Mucosa of rectum (tissue), 2 donors: ENCODE results near the gene KLHL13.
A peak's percentile ranks its signal among the peaks of the same experiment; 100 is the strongest.
"Not testable (repeated sequence)": the region's sequence is repeated elsewhere in the genome, so short reads cannot be mapped to it uniquely, and the experiment has no call there.

Source experiments
- H3K27ac ChIP-seq, 2 donors: one replicate each; pipeline ENCODE4 v1.7.0; 2013; ENCODE audit warnings: inconsistent platforms in 2 of 2, low read depth in 2 of 2, low read length in 2 of 2
- H3K27me3 ChIP-seq, 2 donors: one replicate each; pipeline ENCODE4 v1.7.0; 2013; ENCODE audit warnings: low read length in 2 of 2; ENCODE audit not compliant: control insufficient read depth in 2 of 2, insufficient read depth in 2 of 2
- H3K36me3 ChIP-seq, 2 donors: one replicate each; pipeline ENCODE4 v1.7.0; 2013; ENCODE audit warnings: low read length in 2 of 2; ENCODE audit not compliant: control insufficient read depth in 2 of 2, insufficient read depth in 2 of 2
- H3K4me1 ChIP-seq, 2 donors: one replicate each; pipeline ENCODE4 v1.7.0; 2013; ENCODE audit warnings: low read length in 2 of 2, mild to moderate bottlenecking in 1 of 2; ENCODE audit not compliant: control insufficient read depth in 2 of 2, insufficient read depth in 2 of 2
- H3K4me3 ChIP-seq, 2 donors: one replicate each; pipeline ENCODE4 v1.7.0; 2013; ENCODE audit warnings: low read length in 2 of 2
- H3K9ac ChIP-seq, 2 donors: one replicate each; pipeline ENCODE4 v1.7.0; 2013; ENCODE audit warnings: low read length in 2 of 2, low read depth in 1 of 2, mild to moderate bottlenecking in 1 of 2
- H3K9me3 ChIP-seq, 2 donors: one replicate each; pipeline ENCODE4 v1.7.0; 2013; ENCODE audit warnings: low read length in 2 of 2; ENCODE audit not compliant: control insufficient read depth in 2 of 2
- donor health status: healthy.
- donor health status: Normal muscosa, but diverticular disease.

KLHL13 gene

GRCh38 chrX:118116713-118117550 is at the start of gene KLHL13:
Gene KLHL13 (minus strand): TSS chrX:118116810. CDS start chrX:118028473, 88,337 bp downstream.
- Histone ChIP-seq H3K27me3 (no peaks in the 10 kb centered on the region), H3K9me3 (no peaks in the 10 kb centered on the region), H3K4me1 (no peaks in the 10 kb centered on the region), H3K9ac (peak within 1 kb of the TSS; percentile 44 to 58), H3K36me3 (no peaks in the 10 kb centered on the region), H3K4me3 (peak within 1 kb of the TSS; percentile 72 to 75), H3K27ac (peak within 1 kb of the TSS; percentile 29 to 40)

GRCh38 chrX:118164138-118164537 is 47.5 kb upstream of the KLHL13 start:
- H3K9ac ChIP-seq, result no peak overlapping the region
- H3K27ac ChIP-seq, result no peak overlapping the region
- H3K4me1 ChIP-seq, result no peaks in the 10 kb centered on the region
- peaks cover 0 to 2% of the 10 kb centered on the region in 2 donors for H3K27me3 ChIP-seq
- H3K9me3 ChIP-seq, result no peaks in the 10 kb centered on the region
- H3K4me3 ChIP-seq, result no peak overlapping the region
- H3K36me3 ChIP-seq, result no peaks in the 10 kb centered on the region

- Histone ChIP-seq H3K9ac (no peak overlapping the region), H3K27me3 (no peaks in the 10 kb centered on the region), H3K4me3 (no peak overlapping the region), H3K4me1 (peaks cover 7% of the 10 kb centered on the region in 2 donors), H3K9me3 (no peaks in the 10 kb centered on the region), H3K36me3 (no peaks in the 10 kb centered on the region), H3K27ac (peak overlapping the region in 1 of 2 donors; percentile 26)
These were observed 40.5 kb upstream of the KLHL13 start for GRCh38 chrX:118156953-118157608.

GRCh38 chrX:118156254-118156952 is 39.8 kb upstream of the KLHL13 start:
- Histone ChIP-seq H3K4me3 (no peak overlapping the region), H3K9ac (no peak overlapping the region), H3K27me3 (no peaks in the 10 kb centered on the region), H3K36me3 (no peaks in the 10 kb centered on the region), H3K27ac (peak overlapping the region in 1 of 2 donors; percentile 26), H3K4me1 (peaks cover 7% of the 10 kb centered on the region in 2 donors), H3K9me3 (no peaks in the 10 kb centered on the region)

- Histone ChIP-seq H3K27ac (no peak overlapping the region), H3K27me3 (no peaks in the 10 kb centered on the region), H3K9ac (no peak overlapping the region), H3K9me3 (no peaks in the 10 kb centered on the region), H3K36me3 (no peaks in the 10 kb centered on the region), H3K4me3 (no peak overlapping the region), H3K4me1 (peaks cover 7% of the 10 kb centered on the region in 2 donors)
These were observed 36.7 kb upstream of the KLHL13 start for GRCh38 chrX:118153270-118153669.

GRCh38 chrX:118152721-118153120 is 36.1 kb upstream of the KLHL13 start:
- no peak overlapping the region for H3K9ac ChIP-seq
- H3K4me3 ChIP-seq, result no peak overlapping the region
- H3K9me3 ChIP-seq, result no peaks in the 10 kb centered on the region
- H3K4me1 ChIP-seq, result peaks cover 7% of the 10 kb centered on the region in 2 donors
- H3K27ac ChIP-seq, result no peak overlapping the region
- no peaks in the 10 kb centered on the region for H3K27me3 ChIP-seq
- no peaks in the 10 kb centered on the region for H3K36me3 ChIP-seq

- Histone ChIP-seq H3K9ac (no peak overlapping the region), H3K27ac (no peak overlapping the region), H3K27me3 (peaks cover 0 to 2% of the 10 kb centered on the region in 2 donors), H3K36me3 (no peaks in the 10 kb centered on the region), H3K9me3 (no peaks in the 10 kb centered on the region), H3K4me3 (no peak overlapping the region), H3K4me1 (no peaks in the 10 kb centered on the region)
These were observed 32.1 kb upstream of the KLHL13 start for GRCh38 chrX:118148737-118149136.

GRCh38 chrX:118147771-118148170 is 31.2 kb upstream of the KLHL13 start:
- not testable (repeated sequence) for H3K36me3 ChIP-seq, H3K9ac ChIP-seq, H3K27me3 ChIP-seq, H3K9me3 ChIP-seq, H3K27ac ChIP-seq, H3K4me3 ChIP-seq, H3K4me1 ChIP-seq

- Histone ChIP-seq H3K27ac (no peak overlapping the region), H3K27me3 (peaks cover 0 to 4% of the 10 kb centered on the region in 2 donors), H3K36me3 (no peaks in the 10 kb centered on the region), H3K4me3 (no peak overlapping the region), H3K4me1 (no peaks in the 10 kb centered on the region), H3K9ac (no peak overlapping the region), H3K9me3 (no peaks in the 10 kb centered on the region)
These were observed 27.0 kb upstream of the KLHL13 start for GRCh38 chrX:118143578-118143977.

GRCh38 chrX:118131336-118131735 is 14.7 kb upstream of the KLHL13 start:
- H3K4me1 ChIP-seq, result no peaks in the 10 kb centered on the region
- no peak overlapping the region for H3K4me3 ChIP-seq
- H3K27me3 ChIP-seq, result no peaks in the 10 kb centered on the region
- no peaks in the 10 kb centered on the region for H3K36me3 ChIP-seq
- no peak overlapping the region for H3K27ac ChIP-seq
- no peaks in the 10 kb centered on the region for H3K9me3 ChIP-seq
- no peak overlapping the region for H3K9ac ChIP-seq
